GM23338 (cell line): ENCODE measurements around the gene POR.
"Not testable (repeated sequence)": the region's sequence is repeated elsewhere in the genome, so short reads cannot be mapped to it uniquely, and the experiment has no call there.

Source experiments
- CREB1 ChIP-seq: fragments of 250-450 bp; sonication (Bioruptor Pico); IDR thresholded peaks from 2 replicates; pipeline ENCODE4 v1.5.0; 2020; ENCODE audit warnings: low read depth, mild to moderate bottlenecking, moderate library complexity
- CTCF ChIP-seq, 2 experiments: fragments of 200-600 bp in 1 of 2; sonication (generic) in 1 of 2; conservative IDR thresholded peaks; 2 replicates each; pipeline versions ENCODE4 v1.5.1 to v1.6.1; 2016 to 2017; ENCODE audit warnings: antibody characterized with exemption in 2 of 2, low read depth in 2 of 2, mild to moderate bottlenecking in 2 of 2, moderate library complexity in 1 of 2
- EZH2 ChIP-seq: fragments of 200-600 bp; sonication (generic); IDR thresholded peaks from one replicate; pipeline ENCODE4 v1.8.0; 2017; ENCODE audit warnings: antibody characterized with exemption, mild to moderate bottlenecking, low read depth; ENCODE audit not compliant: unreplicated experiment
- EZH2phosphoT487 ChIP-seq: fragments of 200-600 bp; sonication (generic); IDR thresholded peaks from one replicate; pipeline ENCODE4 v1.8.1; 2018; ENCODE audit warnings: antibody characterized with exemption; ENCODE audit not compliant: unreplicated experiment
- JUNB ChIP-seq: IDR thresholded peaks from one replicate; pipeline ENCODE4 v1.6.1; 2016; ENCODE audit warnings: antibody characterized with exemption; ENCODE audit not compliant: unreplicated experiment
- POLR2AphosphoS5 ChIP-seq: IDR thresholded peaks from 2 replicates; pipeline ENCODE4 v1.6.1; 2016; ENCODE audit warnings: antibody characterized with exemption, low read depth
- REST ChIP-seq: IDR thresholded peaks from one replicate; pipeline ENCODE4 v1.6.1; 2018; ENCODE audit warnings: antibody characterized with exemption; ENCODE audit not compliant: unreplicated experiment
- STAT1 ChIP-seq: IDR thresholded peaks from one replicate; pipeline ENCODE4 v1.6.1; 2016; ENCODE audit warnings: antibody characterized with exemption; ENCODE audit not compliant: unreplicated experiment
- ZNF331 ChIP-seq: fragments of 250-450 bp; sonication (Bioruptor Pico); IDR thresholded peaks from 2 replicates; pipeline ENCODE4 v1.5.0; 2020; ENCODE audit warnings: low read depth, mild to moderate bottlenecking, moderate library complexity

DNA sequence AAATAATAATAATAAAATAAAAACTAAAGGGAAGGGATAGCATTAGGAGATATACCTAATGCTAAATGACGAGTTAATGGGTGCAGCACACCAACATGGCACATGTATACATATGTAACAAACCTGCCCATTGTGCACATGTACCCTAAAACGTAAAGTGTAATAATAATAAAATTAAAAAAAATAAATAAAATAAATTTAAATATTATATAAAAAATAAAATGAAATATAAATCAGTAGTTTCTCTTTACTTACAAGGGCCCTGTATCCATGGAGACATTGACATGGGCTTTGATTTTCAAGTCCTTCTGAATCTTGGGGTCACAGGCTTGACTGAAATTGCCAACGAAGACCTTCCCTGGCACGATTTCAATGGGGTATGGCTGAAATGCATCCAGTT, 90.0 kb downstream of the POR start:
- TF ChIP-seq CTCF (conservative IDR thresholded peaks at IDR 0.05; ENCODE audit: low read depth in 2 of 2); EZH2; JUNB; POLR2AphosphoS5; EZH2phosphoT487; ZNF331; REST; STAT1; CREB1 (CRISPR knock-in tag): not testable (repeated sequence)
